Measurements from ENCODE around the gene PRKD2.

DNA sequence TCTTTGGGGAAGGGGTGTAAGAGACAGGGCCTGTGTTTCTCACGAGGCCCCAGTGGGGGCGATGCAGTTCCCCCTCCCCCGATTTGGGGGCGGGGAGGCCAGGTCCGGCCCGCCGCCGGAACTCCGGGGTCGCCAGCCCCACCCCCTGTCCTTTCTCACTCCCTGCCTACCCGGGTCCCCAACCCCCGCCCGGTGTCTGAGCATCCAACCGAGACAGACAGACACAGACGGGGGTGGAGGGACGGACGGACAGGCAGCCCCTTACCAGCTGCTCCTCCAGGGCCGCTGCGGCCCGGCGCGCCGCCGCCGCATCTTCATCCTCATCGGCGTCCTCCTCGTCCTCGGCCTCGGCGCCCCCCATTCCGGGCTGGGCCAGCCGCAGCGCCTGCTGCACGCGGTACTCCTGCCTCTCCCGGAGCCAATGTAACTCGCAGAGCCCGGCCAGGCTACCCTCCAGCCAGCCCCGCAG is 56.3 kb downstream of the PRKD2 start:
- TF ChIP-seq GATA2 (IDR thresholded peaks at IDR 0.05; ENCODE audit: low read depth, low read length) = no peak
- no peak for TF ChIP-seq GATA3 (IDR thresholded peaks at IDR 0.05; ENCODE audit: low read depth, low read length)
